Germinal center (tissue), 1 donor: ENCODE data around the gene MTPN.

ENCODE experiments used
- DNase-seq: peaks from one replicate; pipeline ENCODE4 v3.0.0; 2012; ENCODE audit warnings: mixed read lengths, low spot score

MTPN gene

DNA sequence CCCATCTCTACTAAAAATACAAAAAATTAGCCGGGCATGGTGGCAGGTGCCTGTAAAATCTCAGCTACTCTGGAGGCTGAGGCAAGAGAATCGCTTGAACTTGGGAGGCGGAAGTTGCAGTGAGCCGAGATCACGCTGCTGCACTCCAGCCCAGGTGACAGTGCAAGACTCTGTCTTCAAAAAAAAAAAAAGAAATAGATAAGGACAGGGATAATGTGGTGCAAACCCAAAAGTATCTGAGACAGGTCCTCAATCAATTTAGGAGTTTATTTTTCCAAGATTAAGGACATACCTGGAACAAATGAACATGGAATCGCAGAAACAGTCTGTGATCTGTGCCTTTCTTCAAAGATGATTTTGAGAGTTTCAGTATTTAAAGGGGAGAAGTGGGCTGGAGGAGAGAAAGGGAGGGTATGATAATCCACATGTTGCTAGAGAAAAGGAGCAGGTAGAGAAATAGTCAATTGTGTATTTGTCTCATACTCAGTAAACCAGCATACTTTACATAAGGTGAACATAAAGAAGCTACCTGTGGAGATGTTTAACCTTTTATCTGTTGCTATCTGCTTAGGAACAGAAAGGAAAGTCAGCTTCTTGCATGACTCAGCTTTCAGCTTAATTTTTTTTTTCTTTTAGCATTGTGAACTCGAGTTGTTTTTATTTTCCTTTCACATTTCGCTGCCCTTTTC, 4.9 kb upstream of the MTPN start:
- DNase-seq: no peak

DNA sequence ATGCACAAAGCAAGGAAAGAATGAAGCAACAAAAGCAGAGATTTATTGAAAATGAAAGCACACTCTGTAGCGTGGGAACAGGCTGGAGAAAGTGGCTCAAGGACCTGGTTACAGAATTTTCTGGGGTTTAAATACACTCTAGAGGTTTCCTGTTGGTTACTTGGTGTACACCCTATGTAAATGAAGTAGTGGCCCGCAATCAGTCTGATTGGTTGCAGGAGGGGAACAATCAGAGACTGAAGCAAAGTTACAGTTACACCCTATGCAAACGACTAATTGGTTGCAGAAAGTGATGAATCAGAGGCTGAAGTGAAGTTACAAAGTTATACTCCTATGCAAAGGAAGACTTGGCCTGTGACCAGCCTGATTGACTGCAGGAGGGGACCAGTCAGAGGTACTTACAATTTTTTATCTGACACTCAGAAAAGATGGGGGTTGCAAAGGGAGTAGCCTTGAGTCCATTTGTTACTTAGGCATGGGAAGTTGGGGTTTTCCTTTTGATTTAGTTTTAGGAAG, 3.6 kb upstream of the MTPN start:
- DNase-seq: no peak

DNA sequence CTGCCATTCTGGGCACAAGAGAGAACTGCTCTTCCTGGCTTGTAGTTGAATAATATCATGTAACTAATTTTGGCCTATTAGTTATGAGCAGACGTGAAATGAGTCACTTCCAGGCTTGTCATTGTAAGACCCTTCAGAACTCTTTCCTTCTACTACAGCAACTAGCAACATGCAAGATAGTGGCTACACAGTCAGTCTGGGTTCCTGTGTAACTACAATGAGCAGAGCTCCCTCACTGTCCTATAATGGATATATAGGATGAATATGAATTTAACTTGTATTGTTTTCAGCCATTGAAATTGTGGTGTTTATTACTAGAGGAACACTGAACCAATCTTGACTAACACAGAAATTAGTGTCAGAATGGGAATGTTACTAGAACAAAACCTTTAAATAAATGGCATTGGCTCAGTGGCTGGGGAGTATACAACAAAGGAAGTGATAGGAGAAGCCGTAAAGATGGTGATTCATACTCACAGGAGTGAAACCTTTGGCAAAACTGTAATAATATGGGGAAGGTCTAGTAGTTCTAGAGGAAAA, 2.9 kb upstream of the MTPN start:
- DNase-seq: no peak

DNA sequence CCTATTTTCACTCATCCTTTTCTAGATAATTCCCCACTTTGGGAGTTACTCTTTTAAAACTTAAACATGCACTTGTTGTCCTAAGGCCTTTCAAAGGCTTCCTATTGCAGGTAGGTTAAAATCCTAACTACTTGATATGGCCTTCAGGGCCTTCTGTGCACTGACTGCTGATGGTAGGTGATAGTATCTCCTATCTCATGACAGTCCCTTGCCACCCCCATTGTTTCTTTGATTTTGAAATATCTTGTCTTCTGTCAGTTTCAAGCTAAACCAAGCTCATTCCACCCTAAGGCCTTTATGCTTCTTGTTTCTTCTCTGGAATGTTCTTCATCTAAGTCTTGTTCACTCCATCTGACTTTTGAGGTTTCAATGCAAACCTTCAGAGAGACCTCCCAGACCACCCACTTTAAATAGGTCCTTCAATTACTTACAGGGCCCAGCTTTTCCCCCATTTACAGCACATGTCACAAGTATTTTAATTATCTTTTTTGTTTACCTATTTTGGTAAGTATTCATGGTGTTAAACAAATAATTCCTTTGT, 2.4 kb upstream of the MTPN start:
- no peak for DNase-seq

DNA sequence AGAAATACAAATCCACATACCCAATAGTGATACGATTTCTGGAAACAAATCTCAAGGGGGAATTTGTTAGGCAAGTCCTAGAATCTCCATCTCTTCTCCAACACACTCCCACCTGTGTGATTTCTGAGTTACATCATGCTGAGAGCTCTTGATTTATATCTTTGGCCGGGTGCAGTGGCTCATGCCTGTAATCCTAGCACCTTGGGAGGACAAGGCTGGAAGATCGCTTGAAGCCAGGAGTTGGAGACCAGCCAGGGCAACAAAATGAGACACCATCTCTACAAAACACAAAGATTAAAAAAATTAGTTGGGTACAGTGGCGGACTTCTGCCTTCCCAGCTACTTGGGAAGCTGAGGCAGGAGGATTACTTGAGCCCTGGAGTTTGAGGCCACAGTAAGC, 1.5 kb upstream of the MTPN start:
- DNase-seq: no peak

DNA sequence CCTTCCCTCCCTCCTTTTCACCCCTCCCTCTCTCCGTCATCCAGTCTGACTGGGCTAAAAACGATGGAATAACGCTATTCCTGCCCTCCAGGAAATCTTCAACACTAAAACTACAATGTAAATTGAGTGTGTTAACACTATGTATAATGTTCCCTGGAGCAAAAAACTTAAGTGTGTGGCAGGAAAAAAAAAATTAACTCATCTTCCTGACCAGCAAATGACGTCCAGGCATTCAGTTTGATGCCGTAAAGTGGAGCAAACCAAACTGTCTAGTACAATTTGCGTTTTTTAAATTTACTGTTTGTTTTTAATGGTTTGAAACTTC, 545 bp upstream of the MTPN start:
- DNase-seq: no peak

DNA sequence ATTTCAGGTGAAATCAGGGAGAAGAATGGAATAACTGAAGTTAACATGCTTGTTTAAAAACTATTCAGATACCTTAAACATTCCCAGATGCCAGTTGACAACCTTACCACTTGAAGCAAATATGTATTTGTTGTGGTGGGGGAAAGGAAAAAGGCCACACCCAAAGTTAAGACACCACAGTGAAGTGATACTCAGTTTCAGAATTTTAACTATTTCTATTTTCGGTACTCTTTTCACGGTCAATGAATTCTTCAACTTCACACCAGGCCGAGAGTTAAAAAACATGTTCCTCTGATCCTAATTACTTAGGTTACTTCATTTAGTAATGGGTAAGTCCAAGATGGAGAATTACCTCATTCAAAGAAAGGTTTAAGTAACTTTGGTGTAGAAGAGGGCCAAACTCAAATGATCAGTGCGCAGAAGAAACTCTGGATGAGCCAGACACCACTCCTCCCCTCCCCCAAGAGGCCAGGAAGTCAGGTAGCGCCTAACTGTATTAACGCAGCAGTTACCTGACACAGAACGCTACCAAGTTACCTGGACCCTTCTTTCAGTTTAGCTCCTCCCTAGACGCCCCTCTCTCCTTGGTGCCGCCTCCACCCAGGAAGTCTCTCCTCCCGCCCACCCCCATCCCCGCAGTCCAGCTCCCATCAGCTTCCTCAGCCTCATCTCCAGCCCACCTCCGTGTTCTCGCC, 700 bp downstream of the MTPN start:
- peak; percentile 42 for DNase-seq

DNA sequence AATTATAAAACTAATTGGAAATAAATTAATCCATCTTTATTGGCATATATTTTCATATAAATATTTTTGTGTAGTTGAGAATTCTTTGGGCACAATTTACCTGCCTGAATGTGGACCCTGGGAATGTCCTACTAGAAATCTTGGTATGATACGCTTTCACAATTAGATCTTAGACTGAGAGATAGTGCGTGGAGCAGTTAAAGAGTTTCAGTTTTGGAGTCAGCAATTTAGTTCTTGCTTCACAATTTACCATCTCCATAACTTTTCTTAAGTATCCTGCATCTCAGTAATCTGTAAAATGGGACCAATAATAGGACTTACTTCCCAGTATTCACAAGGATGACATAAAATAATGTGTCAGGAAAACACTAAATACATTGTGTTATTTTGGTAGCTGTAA, 2.0 kb downstream of the MTPN start:
- DNase-seq: no peak

DNA sequence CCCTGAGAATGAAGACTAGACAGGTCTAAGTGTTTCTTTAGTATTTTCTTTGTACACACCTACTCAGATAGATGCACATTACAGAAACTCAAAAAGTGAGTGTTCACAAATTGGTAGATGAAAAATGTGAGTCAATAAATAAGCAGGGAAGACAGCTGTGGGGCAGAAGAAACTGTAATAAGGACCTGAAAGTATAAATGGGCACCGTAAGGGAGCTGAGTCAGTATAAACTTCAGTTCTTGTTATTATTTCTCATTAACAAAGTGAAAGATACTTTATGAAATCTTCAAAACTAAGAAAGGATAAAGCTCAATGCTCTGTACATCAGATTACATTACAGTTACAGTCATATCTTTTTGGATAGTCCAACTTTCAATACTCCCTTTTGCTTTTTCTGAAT, 2.5 kb downstream of the MTPN start:
- DNase-seq: no peak

DNA sequence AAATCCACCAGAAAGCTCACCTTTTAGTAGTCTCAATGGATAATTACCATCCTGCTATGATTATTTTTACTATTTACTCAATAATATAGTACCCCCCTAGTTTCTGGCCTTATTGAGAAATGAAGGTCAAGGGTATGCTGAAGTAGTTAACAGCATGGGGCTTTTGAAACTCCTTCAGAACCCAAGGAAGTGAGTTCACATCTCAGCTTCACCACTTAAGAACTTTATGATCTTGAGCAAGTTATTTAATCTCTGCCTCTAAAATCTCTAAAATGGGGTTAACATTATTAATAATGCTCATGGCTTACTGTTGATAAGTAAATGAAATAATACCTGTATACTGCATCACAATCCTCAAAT, 5.8 kb downstream of the MTPN start:
- DNase-seq: no peak

DNA sequence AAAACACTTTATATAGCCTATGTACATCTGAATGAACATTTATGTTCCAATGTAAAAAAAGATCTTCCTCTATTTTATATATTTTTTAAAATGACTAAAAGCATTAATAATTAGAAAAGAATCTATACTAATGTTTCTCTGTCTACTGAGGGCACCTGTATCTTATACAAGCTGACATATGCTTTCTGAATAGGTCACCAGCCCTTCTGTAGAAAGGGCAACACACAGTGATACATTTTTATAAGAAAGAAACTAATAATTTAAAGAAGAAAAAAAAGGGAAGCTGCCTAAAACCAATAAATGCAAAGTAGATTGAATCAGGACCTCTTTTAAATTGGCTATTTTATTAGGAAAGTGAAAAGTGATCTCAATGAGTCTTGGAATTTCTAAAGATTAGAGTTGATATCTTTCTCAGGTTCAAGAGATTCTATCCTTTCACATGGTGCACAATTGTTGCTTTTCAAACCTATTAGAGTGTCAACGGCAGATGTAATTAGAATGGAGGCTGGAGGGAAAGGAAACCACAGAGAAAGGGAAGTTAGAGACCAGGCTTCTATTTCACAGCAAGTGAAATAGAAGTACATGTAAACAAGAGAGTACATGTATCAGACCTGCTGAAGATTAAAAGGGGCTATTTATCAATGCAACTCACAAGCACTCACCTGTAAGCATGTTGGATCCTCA, 6.3 kb downstream of the MTPN start:
- peak; percentile 18 for DNase-seq

DNA sequence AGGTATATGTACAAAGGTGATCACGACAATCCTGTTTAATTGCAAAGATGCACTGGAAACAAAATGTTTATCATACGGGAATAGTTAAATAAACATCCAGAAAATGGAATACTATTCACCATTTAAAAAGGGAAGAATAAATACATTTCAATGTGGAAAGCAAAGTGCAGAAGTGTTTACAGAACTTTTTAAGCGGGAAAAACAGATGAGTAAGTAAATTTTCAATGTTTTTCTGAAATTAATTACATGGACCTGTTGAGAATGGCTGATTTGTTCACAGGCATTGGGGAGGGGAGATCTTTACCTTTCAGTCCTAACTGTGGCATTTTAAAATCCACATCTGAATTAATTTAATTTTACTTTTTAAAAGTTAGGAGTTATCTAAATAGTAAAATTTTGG, 7.1 kb downstream of the MTPN start:
- no peak for DNase-seq

DNA sequence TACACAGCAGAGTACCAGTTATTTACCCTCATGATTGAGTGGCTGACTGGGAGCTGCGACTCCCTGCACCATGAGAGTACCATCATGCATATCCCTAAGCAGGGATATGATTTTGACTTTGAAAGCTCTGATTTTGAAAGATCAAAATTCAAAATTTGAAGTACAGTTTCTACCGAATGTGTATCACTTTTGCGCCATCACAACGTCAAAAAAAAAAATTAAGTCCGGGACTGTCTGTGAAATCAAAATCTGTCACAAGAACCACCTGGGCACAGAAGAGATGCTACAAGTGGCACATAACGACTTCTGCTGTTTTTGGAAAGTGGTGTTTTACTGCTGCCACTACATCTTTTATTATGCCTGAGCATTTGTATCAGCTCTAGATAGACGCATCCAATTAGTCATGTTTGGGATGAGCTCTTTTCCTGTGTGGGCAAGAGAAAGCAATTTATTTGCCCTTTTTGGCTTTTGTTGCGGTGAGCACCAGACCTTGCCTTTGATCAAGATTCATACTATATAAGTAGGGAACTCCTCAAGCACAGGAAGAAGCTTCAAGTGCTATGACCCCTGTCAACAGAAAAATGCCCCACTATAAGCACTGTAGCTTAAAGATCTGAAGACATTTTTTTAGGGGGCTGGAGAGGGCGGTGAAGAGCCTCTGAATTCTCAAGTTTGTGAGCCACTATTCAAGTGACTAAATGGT, 10.7 kb downstream of the MTPN start:
- DNase-seq: no peak

DNA sequence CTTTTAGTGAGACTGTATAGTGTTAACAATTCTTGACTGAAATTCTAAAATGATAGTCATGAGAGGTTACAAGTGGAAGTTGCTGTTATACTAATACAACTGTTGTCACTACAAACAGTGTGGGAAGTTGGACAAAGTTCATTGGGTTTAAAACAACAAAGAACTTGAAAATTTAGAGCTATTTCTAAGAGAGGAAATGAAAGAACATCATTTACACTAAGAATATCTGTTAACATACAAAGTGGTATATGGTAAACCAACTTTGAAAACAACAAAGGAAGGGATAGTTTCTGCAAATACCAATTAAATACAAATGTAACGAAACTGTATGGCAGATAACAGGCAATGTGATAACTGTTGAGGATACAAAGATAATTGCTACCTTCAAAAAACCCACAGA, 11.6 kb downstream of the MTPN start:
- DNase-seq: no peak

DNA sequence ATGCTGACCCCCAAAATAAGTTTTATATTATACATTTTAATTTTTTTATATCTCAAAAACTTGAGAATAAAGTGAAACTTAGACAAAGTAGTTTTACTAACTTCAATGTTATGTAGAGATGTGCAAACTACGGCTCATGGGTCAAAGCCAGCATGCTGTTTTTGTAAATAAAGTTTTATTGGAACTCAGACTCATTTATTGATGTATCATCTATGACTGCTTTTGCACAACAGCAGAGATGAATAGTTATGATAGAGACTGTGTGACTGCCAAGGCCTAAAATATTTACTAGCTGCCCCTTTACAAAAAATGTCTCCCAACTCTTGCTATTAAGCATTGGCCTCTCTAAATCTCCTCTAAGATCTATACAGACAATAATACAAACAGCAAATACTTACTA, 12.4 kb downstream of the MTPN start:
- no peak for DNase-seq

DNA sequence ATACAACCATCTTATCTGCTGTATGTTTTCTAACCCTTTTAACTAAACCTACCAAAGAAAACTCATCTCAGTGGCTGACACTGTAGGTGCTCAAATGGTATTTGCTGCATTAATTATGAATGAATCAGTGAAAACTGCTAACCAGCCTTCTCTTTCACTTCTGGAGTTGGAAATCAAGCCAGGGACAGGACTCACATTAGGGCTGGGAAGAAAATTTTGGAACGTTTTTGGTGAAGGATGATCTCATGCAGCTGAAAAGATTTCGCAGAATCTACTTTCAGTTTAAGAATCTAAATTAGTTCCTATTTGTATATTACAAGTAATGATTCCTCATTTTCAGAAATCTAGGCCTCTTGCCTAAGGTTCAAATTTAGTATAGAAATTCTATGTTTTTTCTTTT, 12.9 kb downstream of the MTPN start:
- DNase-seq: no peak

DNA sequence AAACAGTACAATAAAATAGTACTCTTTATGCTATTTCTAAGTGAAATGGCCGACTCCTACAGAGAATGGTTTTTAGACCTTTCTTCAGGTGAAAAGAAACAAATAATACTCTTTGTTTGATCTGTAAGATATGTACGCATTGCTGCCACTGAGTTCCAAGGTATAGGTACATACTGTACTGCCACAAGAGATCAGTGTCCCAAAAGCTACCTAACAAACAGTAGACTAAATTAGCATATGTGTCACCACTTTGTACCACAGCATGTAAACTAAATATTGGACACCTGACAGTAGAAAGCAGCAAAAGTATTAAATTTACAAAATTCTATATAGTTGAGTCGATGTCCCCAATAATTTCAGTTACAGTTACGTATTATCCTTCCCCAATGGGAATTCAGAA, 14.4 kb downstream of the MTPN start:
- DNase-seq: no peak

DNA sequence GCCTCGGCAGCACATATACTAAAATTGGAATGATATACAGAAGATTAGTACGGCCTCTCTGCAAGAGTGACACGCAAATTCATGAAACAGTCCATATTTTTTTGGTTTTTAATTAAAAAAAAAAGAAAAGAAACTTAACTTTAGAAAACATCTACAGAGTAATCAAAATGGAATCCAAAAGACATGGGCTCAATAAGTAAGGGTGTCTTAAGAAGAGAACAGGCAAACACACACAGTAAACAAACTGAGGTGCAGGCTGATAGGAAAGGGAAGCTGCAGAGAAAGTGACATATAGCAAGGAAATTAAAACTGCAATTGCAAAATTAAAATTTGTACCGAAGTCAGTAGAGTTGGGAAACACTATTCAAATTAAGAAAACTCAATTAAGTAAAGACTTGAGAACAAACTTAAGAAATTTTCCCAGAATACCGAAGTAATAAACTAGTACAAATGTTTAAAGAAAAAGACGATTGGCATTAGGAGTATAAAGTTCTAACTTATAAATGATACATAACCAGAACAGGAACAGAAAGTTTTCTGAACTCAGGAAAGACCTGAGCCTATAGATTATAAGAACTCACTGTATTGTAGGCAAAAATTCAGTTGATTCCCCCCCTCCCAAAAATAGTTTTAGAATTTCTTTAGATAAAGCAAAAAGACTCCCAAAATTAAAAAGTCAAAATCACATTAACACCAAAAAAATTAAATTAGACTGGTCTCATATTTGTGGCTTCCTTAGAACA, 16.3 kb downstream of the MTPN start:
- DNase-seq: no peak

DNA sequence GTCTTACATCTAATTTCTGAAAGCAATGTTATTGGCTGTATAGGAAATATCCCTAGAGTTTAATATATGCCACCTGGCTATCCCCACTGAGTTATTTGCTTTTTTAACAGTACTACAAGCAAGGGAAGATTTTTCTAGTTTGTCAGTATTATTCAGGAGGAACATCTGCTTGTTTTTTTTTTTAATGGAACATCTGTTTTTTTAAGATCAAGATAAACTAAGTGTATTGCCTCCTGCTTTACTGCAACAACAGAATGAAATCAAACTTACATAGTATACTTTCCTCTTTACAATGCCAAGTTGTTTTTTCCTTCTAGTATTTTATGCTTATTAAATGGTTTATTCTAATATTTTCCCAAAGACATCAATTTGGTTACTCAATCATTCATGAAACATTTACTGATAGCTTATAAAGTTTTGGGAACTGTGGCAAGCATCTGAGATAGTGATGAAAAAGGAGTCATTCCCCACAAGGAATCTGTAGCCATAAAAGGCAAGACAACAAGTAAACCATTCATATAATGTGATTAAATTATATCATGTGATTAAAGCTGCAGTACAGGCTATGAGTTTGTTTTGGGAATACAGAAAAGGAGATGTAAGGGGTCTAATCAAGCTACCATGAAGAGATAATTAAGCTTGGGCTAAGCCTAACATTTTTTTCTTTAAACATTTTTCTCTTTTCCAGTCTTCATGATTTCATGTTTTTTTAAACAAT, 17.4 kb downstream of the MTPN start:
- no peak for DNase-seq

DNA sequence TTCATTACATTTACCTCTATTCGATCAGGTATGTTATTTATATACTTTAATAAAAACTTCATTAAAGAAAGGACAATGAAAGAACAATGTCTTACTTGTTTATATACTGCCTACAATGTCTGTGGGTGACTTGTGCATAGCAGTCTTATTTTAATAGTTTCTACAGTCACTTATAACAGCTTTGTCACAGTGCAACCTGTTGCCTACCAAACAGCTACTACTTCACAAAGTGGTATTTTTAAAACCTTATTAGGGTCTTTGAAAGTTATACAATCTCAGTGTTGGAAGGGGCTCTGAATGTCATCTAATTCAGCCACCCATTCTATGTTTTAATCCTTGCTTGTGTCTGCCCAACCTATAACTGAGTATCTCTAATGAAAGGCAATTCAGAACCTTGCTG, 19.0 kb downstream of the MTPN start:
- no peak for DNase-seq

DNA sequence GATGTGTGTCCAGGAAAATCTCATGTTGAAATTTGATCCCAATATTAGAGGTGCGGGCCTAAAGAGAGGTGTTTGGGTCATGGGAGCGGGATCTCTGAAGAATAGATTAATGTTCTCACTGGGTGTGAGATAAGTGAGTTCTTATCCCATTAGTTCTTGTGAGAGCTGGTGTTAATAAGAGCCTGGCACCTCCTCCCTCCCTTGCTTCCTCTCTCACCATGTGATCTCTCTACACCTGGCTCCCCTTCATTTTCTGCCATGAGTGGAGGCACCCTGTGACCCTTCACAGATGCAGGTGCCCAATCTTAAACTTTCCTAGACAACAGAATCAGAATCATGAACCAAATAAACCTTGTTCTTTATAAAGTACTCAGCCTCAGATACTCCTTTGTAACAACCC, 19.5 kb downstream of the MTPN start:
- no peak for DNase-seq
